Fibroblast of lung (primary cell): Measurements from ENCODE around the gene GPD1. TPM values are rescaled to one million over a fixed set of nuclear protein-coding genes. Genes with fewer than 3 reads are reported as not detected.

Source experiments
- DNase-seq, 2 donors: peaks; one replicate each; pipeline versions ENCODE4 v3.0.0 to v3.0.0-alpha.2; 2010; ENCODE audit warnings: low read depth in 2 of 2
- H2AFZ ChIP-seq: 2 replicates; pipeline ENCODE4 v1.5.1; 2012; ENCODE audit warnings: low read length, control low read depth, inconsistent platforms
- H3K27ac ChIP-seq: 2 replicates; pipeline ENCODE4 v1.5.1; 2011; ENCODE audit warnings: low read length, control low read depth; ENCODE audit not compliant: insufficient read depth
- H3K27me3 ChIP-seq: 2 replicates; pipeline ENCODE4 v1.5.1; 2011; ENCODE audit warnings: mild to moderate bottlenecking, low read length; ENCODE audit not compliant: control insufficient read depth, insufficient read depth
- H3K36me3 ChIP-seq: 2 replicates; pipeline ENCODE4 v1.5.1; 2011; ENCODE audit warnings: low read length; ENCODE audit not compliant: control insufficient read depth, insufficient read depth
- H3K4me1 ChIP-seq: 2 replicates; pipeline ENCODE4 v1.5.1; 2011; ENCODE audit warnings: low read length; ENCODE audit not compliant: control insufficient read depth, insufficient read depth; ENCODE audit errors: extremely low read depth
- H3K4me2 ChIP-seq: 2 replicates; pipeline ENCODE4 v1.5.1; 2011; ENCODE audit warnings: low read length, control low read depth; ENCODE audit not compliant: insufficient read depth; ENCODE audit errors: extremely low read depth
- H3K4me3 ChIP-seq, 4 experiments: fragments of 200-600 bp in 1 of 4; sonication (generic) in 1 of 4; replicated peaks in 1 of 4; 2 replicates each; pipeline ENCODE4 v1.5.1; 2011 to 2016; ENCODE audit warnings: low read length in 4 of 4, low read depth in 3 of 4, mild to moderate bottlenecking in 3 of 4, control low read depth in 2 of 4, inconsistent platforms in 1 of 4, mixed read lengths in 1 of 4; ENCODE audit not compliant: insufficient read depth in 1 of 4; ENCODE audit errors: control extremely low read depth in 1 of 4
- H3K79me2 ChIP-seq: 2 replicates; pipeline ENCODE4 v1.5.1; 2012; ENCODE audit warnings: mild to moderate bottlenecking, low read length, inconsistent platforms; ENCODE audit not compliant: control insufficient read depth, insufficient read depth
- H3K9ac ChIP-seq: 2 replicates; pipeline ENCODE4 v1.5.1; 2011; ENCODE audit warnings: mild to moderate bottlenecking, low read length, control low read depth; ENCODE audit not compliant: insufficient read depth
- H3K9me3 ChIP-seq: 2 replicates; pipeline ENCODE4 v1.5.1; 2012; ENCODE audit warnings: low read depth, low read length; ENCODE audit not compliant: control insufficient read depth, insufficient read depth
- H4K20me1 ChIP-seq: 2 replicates; pipeline ENCODE4 v1.5.1; 2011; ENCODE audit warnings: low read length; ENCODE audit not compliant: control insufficient read depth, insufficient read depth; ENCODE audit errors: extremely low read depth
- CTCF ChIP-seq, 2 donors: IDR thresholded peaks in 1 of 2; conservative IDR thresholded peaks in 1 of 2; 1 replicate in 1 of 2; 2 replicates in 1 of 2; pipeline ENCODE4 v1.5.1; 2011 to 2012; ENCODE audit warnings: low read length in 2 of 2, control low read depth in 1 of 2, inconsistent platforms in 1 of 2, low read depth in 1 of 2, mild to moderate bottlenecking in 1 of 2
- EZH2 ChIP-seq: IDR thresholded peaks from 2 replicates; pipeline ENCODE4 v1.5.1; 2012; ENCODE audit warnings: low read length, control low read depth, mild to moderate bottlenecking; ENCODE audit errors: missing control alignments
- polyA plus RNA-seq, 2 donors: library from polyadenylated mRNA; depleted of rRNA in 1 of 2; stranded (reverse) in 1 of 2; unstranded in 1 of 2; fragments of >200 nt; gene quantifications; 2 replicates each; pipeline ENCODE4 v1.2.1, GENCODE V29; 2011 to 2012; ENCODE audit warnings: missing spikeins in 1 of 2
- total RNA-seq: library from RNA; depleted of rRNA; stranded (reverse); fragments of >200 nt; gene quantifications from 2 replicates; pipeline ENCODE4 v1.2.1, GENCODE V29; 2014

The GPD1 gene
- total and polyA plus RNA-seq, 2 donors (not counting 1 experiment from before 2014, with no cell fraction given), result under 0.01 to 0.03 TPM

- Histone ChIP-seq H3K27ac (no peak overlapping the region), H3K9me3 (no peaks in the 10 kb centered on the region), H3K36me3 (no peaks in the 10 kb centered on the region), H3K4me2 (no peak overlapping the region), H2AFZ (peak overlapping the region; percentile 79), H3K27me3 (no peaks in the 10 kb centered on the region), H3K4me3 (no peak overlapping the region), H3K4me1 (peaks cover 6% of the 10 kb centered on the region), H4K20me1 (no peaks in the 10 kb centered on the region), H3K9ac (no peak overlapping the region), H3K79me2 (no peaks in the 10 kb centered on the region)
- TF ChIP-seq EZH2, result no peak
- peak; percentile 96 to 97 for TF ChIP-seq CTCF (conservative IDR thresholded peaks at IDR 0.05 in 1 of 2, IDR thresholded peaks at IDR 0.05 in 1 of 2; ENCODE audit: low read depth in 1 of 2, low read length in 2 of 2)
- DNase-seq, result peak; percentile 68 to 91
These were observed 33.3 kb upstream of the GPD1 start for GRCh38 chr12:50070314-50071060.

GRCh38 chr12:50072198-50072907 lies 31.5 kb upstream of the GPD1 start:
- Histone ChIP-seq H3K4me2 (no peak overlapping the region), H4K20me1 (no peaks in the 10 kb centered on the region), H3K79me2 (no peaks in the 10 kb centered on the region), H3K9ac (no peak overlapping the region), H3K9me3 (no peaks in the 10 kb centered on the region), H2AFZ (no peak overlapping the region), H3K4me1 (peaks cover 3% of the 10 kb centered on the region), H3K27ac (no peak overlapping the region), H3K27me3 (no peaks in the 10 kb centered on the region), H3K36me3 (no peaks in the 10 kb centered on the region), H3K4me3 (no peak overlapping the region)
- TF ChIP-seq EZH2, result no peak
- no peak for TF ChIP-seq CTCF (conservative IDR thresholded peaks at IDR 0.05 in 1 of 2, IDR thresholded peaks at IDR 0.05 in 1 of 2; ENCODE audit: low read depth in 1 of 2, low read length in 2 of 2)
- DNase-seq, result no peak

GRCh38 chr12:50073206-50073605 lies 30.6 kb upstream of the GPD1 start:
- Histone ChIP-seq H3K4me2 (no peak overlapping the region), H3K27me3 (no peaks in the 10 kb centered on the region), H3K79me2 (no peaks in the 10 kb centered on the region), H3K4me3 (no peak overlapping the region), H4K20me1 (no peaks in the 10 kb centered on the region), H3K36me3 (no peaks in the 10 kb centered on the region), H3K9ac (no peak overlapping the region), H3K27ac (no peak overlapping the region), H2AFZ (no peak overlapping the region), H3K4me1 (peaks cover 3% of the 10 kb centered on the region), H3K9me3 (no peaks in the 10 kb centered on the region)
- no peak for DNase-seq
- TF ChIP-seq EZH2 (no peak), CTCF (conservative IDR thresholded peaks at IDR 0.05 in 1 of 2, IDR thresholded peaks at IDR 0.05 in 1 of 2; ENCODE audit: low read depth in 1 of 2, low read length in 2 of 2) (no peak)
